ENCODE data around the gene TRPV4.

The TRPV4 gene

DNA sequence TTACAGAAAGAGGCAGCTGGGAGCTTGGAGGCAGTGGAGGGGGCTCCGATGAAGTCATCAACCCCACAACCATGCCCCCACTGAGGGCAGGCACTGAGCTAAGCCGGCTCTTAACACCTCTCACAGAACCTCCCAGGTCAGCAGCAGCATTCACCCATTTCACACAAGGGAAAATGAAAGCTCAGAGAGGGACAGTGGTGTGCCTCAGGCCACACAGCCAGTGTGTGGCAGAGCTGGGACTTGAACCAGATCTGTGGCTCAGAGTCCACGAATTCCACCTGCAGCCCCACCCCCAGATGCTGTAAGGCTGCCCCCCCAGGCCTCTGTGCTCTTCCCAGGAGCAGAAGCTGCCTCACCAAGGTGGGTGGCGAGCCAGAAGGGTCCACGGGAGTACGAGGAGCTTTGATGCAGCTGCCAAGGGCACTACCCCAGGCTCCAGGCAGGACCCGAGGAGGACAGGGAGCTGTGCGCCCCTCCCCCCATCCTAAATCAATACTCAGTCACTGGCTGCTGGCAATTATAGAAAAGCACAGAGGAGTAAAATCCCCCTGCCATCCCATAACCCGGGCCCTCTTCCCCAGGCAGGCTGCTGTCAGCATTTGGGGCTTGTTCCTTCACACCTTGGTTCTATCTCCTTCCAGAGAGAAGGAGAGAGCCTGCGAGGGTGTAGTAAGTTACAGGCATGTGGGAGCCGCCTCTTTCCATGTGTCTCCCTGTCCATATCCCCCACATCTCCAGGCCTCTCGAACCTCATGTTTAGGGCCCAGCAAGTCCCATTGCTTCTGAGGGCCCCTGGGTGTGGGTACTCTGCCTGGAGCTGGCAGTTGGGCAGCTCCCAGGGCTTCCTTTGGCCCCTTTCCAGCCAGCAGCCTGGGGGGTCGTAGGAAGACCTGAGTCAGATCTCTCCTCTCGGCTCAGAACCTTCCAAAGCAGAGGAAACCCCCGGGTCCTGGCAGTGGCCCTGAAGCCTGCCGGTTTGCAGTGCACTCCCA, 72.0 kb downstream of the TRPV4 start:
- DNase-seq, result no peak

- DNase-seq, result peak; percentile 21 to 51
Measured at GRCh38 chr12:109760031-109760929, 72.9 kb downstream of the TRPV4 start.

DNA sequence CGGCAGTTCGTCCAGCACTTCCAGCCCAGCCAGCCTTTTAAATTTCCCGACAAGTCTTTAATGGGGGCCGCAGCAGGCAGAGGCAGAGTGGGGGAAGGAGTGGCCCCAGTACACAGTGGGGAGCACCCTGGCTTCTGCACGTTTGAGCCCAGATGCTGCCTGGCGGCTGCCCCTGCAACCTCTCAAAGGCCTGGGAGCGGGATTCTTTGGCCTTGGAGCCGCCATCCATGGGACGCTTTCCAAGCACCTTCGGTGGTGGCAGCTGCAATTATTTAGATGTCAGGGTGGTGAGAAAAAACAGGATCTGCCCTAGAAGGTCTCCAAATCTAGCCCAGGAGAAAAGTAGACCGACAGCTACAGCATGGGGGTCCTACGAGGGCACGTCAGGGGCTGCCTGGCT, 73.6 kb downstream of the TRPV4 start:
- DNase-seq, result no peak

- DNase-seq, result no peak
Measured at GRCh38 chr12:109758426-109759420, 74.5 kb downstream of the TRPV4 start.

- DNase-seq, result no peak
Measured at GRCh38 chr12:109757671-109758265, 75.4 kb downstream of the TRPV4 start.

DNA sequence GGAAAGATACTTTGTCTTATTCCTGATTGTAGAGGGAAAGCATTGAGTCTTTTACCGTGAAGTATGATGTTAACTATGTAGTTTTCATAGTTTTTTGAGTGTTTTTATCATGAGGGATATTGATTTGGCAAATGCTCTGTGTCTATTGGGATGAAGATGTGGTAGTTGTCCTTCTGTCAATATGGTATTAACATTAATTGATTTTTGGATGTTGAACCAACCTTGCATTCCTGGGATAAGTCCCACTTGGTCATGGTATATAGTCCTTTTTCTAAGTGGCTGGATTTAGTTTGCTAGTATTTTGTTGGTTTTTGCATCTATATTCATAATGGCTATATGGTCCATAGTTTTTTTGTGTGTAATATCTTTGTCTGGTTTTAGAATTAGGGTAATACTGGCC, 76.7 kb downstream of the TRPV4 start:
- no peak for DNase-seq

DNA sequence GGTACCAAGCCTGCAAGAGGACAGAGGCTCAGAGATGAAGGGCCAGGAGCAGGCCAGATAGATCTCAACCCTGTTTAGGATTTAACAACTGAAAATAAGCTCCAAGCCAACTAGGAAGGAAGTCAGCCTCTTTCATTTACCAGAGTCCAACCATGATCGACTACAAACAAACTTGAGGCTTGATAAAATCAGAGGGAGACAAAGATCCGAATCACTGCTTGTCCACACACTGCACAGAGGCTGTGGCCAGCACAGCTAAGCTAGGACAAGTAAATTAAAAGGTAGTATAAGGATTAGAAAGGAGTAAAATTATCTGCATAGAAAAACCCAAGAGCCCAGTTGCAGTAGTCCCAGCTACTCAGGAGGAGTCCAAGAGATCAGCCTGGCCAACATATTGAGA, 79.2 kb downstream of the TRPV4 start:
- no peak for DNase-seq

DNA sequence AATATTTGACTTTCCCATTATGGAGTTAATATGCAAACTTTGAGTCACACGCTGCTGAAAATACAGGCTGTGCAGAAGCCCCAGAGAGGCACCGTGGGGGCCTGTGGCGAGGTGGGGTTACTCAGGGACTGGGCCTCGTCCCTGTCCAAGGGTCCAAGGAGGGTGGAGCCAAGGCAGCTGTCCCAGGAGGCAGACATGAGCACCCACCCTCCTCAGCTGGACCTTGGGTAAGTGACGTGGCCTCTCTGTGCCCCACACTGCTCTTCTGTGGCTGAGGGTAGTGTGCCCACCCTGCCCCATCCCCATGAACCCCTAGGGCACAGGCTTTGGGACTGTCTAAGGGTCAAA, 80.2 kb downstream of the TRPV4 start:
- no peak for DNase-seq

- no peak for DNase-seq
Measured at GRCh38 chr12:109752117-109753053, 80.8 kb downstream of the TRPV4 start.

DNA sequence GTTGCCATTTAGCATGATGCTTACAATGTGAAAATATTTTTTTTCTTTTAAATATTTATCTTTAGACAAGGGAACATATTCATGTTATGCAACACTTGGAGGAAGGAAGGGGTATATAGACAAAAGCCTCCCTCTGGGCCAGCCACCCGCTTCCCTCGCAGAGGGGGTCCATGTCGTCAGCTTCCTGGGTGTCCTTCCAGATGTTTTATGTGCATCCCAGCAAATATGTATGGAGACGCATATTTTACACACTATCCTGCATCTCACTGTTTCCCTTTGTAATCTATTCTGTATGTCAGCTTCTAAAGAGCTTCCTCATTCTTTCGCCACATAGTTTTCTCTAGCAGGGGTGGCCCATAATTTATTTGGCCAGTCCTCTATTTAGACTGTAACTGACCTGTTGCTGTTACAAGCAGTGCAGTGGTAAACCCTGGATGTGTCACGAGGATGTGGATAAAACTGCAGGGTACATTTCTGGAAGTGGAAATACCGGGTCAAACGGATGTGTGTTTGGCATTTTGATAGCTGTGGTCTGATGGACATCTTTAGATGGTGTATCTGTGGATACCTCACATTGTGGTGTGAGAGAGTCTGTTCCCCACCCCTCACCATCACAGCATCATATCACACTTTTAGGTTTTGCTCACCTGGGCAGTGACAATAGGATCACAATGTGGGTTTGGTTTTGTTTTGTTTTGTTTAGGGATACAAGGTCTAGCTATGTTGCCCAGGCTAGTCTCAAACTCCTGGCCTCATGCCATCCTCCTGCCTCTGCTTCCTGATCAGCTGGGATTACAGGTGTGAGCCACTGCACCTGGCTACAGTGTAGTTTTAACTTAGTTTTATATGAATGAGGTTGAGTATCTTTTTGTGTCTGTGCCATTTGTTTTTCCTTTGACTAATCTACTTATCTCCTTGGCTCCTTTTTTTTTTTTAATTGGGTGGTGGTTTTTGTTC, 87.9 kb downstream of the TRPV4 start:
- no peak for DNase-seq

GRCh38 chr12:109744026-109744425, 89.2 kb downstream of the TRPV4 start:
- no peak for DNase-seq

DNA sequence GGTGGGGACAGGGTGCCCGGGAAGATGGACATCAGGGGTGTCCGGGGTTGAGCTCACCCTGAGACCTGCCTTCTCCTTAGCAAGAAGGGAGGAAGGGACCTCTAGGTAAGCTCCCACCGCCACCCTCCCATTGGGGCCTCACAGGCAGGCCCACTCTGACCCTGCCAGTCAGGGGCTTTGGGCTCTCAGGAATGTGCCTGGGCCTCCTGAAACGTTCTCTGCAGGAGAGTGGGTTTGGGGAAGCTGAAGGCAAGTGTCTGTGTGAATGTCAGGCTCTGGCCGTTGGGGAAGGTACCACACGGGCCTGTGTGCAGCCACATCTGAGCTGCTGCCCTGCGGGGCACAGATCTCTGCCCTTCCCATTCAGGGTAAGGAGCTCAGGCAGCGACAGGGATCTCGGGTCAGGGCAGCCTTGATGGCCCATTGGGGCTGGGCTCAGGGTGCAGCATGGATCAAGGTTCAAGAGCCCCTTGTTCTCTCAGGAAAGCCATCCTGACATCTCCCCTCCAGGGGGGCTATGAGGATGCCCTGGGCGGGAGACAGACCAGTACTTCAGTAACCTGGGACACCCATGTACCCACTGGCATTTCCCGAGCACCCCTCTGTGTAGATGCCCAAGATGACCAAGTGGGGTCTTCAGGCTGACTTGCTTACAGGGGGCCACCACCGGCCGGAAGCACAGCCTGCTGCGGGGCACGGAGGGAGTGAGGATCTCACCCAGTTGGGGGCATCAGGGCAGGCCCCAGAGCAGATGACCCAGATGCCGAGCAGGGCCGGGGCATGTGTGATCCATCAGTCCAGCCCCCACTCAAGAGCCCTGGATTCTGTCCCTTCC, 89.9 kb downstream of the TRPV4 start:
- no peak for DNase-seq

DNA sequence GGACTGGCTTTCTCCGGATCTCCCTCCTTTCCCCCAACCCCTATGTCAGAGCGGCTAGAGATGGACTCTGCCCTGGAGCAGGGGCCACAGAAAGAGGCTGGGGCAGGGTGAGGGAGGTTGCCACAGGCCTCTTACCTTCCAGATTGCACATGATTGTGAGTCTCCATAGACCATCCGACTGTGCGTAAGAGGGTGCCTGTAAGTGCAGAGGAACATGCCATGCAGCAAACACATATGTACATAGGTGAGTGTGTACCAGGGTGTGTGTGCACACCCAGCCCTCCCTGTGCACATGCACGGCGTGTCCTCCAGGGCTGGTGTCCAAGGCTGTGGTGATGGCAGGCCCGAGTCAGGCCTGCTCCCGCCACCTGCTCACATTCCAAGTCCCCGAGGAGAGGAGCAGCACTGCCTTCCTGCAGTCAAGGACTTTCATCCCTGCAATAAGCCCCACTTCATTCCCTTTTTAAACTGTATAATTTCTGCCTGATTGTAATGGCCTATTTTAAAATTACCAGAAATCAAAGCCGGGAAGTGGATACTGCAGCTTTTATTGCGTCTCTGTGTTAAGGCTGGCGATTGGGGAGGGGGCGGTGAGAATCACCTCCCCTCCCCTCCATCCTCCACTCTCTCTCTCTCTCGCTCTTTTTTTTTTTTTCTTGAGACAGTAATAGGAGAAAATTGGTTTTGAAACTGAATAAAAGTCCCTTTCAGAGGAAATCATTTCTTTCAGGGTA, 91.1 kb downstream of the TRPV4 start:
- no peak for DNase-seq

DNA sequence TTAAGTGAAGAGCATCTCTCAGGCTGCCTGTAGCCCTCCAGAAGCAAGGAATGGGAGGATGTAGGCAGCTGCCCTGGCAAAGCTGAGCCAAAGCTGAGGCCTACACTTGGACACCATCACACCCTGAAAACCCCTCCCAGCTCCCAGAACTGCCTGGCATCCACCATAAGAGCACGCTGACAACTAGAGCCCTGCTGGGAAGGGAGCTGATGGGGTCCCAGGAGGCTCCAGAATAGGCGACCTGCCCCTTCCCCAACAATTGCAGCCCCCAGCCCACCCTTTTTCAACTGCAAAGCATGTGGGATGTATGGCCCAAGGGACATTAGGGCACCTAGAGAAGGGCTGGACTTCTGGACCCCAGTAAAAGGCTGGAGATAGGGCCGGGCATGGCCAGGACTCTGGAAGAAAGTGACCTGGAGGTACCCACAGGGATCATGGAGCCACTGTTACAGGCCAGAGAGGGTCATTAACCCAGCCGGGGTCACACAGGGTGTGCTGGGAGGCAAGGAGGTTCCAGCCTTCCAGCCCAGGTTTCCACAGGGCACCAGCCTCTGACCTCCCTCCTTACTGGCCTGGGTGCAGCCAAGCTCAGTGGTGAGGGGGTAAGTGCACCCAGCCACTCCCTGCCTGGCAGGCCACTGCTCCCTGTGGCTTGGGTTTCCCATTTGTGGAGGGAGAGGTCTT, 91.8 kb downstream of the TRPV4 start:
- DNase-seq, result no peak

GRCh38 chr12:109740694-109741245, 92.4 kb downstream of the TRPV4 start:
- no peak for DNase-seq

- no peak for DNase-seq
Measured at GRCh38 chr12:109739747-109740693, 93.2 kb downstream of the TRPV4 start.

All from inflammatory macrophage treated with lipopolysaccharide for 1 hour (primary cell).